Retinal pigment epithelial cell (primary cell): Measurements from ENCODE around the gene MORF4L2.
A peak's percentile ranks its signal among the peaks of the same experiment; 100 is the strongest.

Experiments used
- DNase-seq: peaks from one replicate; pipeline ENCODE4 v3.0.0-alpha.2; 2010; ENCODE audit warnings: low read depth
- H3K4me3 ChIP-seq: 2 replicates; pipeline ENCODE4 v1.5.1; 2011; ENCODE audit warnings: mild to moderate bottlenecking, low read length, control low read depth, moderate library complexity
- CTCF ChIP-seq: conservative IDR thresholded peaks from 2 replicates; pipeline ENCODE4 v1.5.1; 2011; ENCODE audit warnings: low read depth, low read length, control low read depth, inconsistent platforms

The MORF4L2 gene

GRCh38 chrX:103704863-103705262 lies 18.4 kb upstream of the MORF4L2 start:
- TF ChIP-seq CTCF, result no peak
- no peak overlapping the region for H3K4me3 ChIP-seq
- DNase-seq, result no peak

GRCh38 chrX:103699243-103699642 lies 12.7 kb upstream of the MORF4L2 start:
- no peak for TF ChIP-seq CTCF
- H3K4me3 ChIP-seq, result no peak overlapping the region
- DNase-seq, result no peak

- no peak for DNase-seq
- H3K4me3 ChIP-seq, result no peak overlapping the region
- TF ChIP-seq CTCF, result no peak
Observed at GRCh38 chrX:103697687-103698086, 11.2 kb upstream of the MORF4L2 start.

- TF ChIP-seq CTCF, result no peak
- DNase-seq, result no peak
- H3K4me3 ChIP-seq, result no peak overlapping the region
Observed at GRCh38 chrX:103691059-103691458, 4.6 kb upstream of the MORF4L2 start.

- peak; percentile 56 for TF ChIP-seq CTCF
- no peak overlapping the region for H3K4me3 ChIP-seq
- no peak for DNase-seq
Observed at GRCh38 chrX:103688946-103689345, 2.4 kb upstream of the MORF4L2 start.

- DNase-seq, result peak; percentile 26
- H3K4me3 ChIP-seq, result peak overlapping the region; percentile 74
- peak; percentile 72 for TF ChIP-seq CTCF
Observed at GRCh38 chrX:103687696-103688201, 1.2 kb upstream of the MORF4L2 start.

GRCh38 chrX:103687073-103687695 lies 685 bp upstream of the MORF4L2 start:
- peak; percentile 33 for TF ChIP-seq CTCF
- DNase-seq, result peak; percentile 31
- H3K4me3 ChIP-seq, result peak overlapping the region; percentile 74
